Measurements from ENCODE around the gene HDAC4. TPM values are rescaled to one million over a fixed set of nuclear protein-coding genes. Genes with fewer than 3 reads are reported as not detected.

Gene HDAC4
- total RNA-seq, 1 experiment from 2014 or later: 32.0 TPM

DNA sequence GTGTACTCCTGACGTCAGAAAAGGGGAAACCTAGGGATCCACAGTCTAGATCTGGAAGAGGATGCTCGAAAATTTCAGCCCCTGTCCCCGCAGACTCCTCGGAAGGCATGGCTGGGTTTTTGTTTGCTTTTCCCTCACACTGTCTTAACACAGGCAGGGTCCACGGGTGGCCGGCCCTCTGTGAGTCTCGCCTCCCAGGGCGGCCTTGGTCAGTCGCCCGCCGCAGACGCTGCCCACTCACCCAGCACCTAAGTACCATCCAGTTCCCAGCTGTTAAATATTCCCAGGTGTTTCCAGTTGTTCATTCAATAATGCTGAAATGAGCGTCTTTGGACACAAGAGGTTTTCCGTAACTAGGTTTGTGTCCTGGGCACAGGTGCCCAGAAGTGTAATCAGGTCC is 359.8 kb downstream of the HDAC4 start:
- Histone ChIP-seq H3K27me3 (ENCODE audit: insufficient read depth, low read length) (no peaks in the 10 kb centered on the region), H3K23ac (ENCODE audit: insufficient read length, low read depth, low read length) (no peak overlapping the region)

More for the DNA sequence above, 359.8 kb downstream of the HDAC4 start:
- H2BK15ac ChIP-seq (ENCODE audit: low read depth, low read length): no peak overlapping the region
- no peaks in the 10 kb centered on the region for H3K23me2 ChIP-seq (ENCODE audit: insufficient read length, low read depth, low read length, poor library complexity, severe bottlenecking)
- TF ChIP-seq, protein P1, sequence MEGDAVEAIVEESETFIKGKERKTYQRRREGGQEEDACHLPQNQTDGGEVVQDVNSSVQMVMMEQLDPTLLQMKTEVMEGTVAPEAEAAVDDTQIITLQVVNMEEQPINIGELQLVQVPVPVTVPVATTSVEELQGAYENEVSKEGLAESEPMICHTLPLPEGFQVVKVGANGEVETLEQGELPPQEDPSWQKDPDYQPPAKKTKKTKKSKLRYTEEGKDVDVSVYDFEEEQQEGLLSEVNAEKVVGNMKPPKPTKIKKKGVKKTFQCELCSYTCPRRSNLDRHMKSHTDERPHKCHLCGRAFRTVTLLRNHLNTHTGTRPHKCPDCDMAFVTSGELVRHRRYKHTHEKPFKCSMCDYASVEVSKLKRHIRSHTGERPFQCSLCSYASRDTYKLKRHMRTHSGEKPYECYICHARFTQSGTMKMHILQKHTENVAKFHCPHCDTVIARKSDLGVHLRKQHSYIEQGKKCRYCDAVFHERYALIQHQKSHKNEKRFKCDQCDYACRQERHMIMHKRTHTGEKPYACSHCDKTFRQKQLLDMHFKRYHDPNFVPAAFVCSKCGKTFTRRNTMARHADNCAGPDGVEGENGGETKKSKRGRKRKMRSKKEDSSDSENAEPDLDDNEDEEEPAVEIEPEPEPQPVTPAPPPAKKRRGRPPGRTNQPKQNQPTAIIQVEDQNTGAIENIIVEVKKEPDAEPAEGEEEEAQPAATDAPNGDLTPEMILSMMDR (conservative IDR thresholded peaks at IDR 0.05): no peak
- H3K36me3 Mint-ChIP-seq (ENCODE audit: insufficient read depth in 1 of 3, low read depth in 3 of 3): no peaks in the 10 kb centered on the region; a peak in 1 of 7 replicates
- no peak for DNase-seq
- H2BK5ac ChIP-seq (ENCODE audit: insufficient read length, low read length): no peak overlapping the region
- H2AFZ ChIP-seq (ENCODE audit: low read length): no peak overlapping the region
- H3K14ac ChIP-seq (ENCODE audit: insufficient read depth, low read length): no peak overlapping the region
- no peaks in the 10 kb centered on the region for H3K9me3 ChIP-seq (ENCODE audit: control insufficient read depth, low read depth, low read length)
- H3K4ac ChIP-seq (ENCODE audit: low read depth, low read length): no peak overlapping the region
- no peak overlapping the region for H3K4me3 Mint-ChIP-seq
- no peaks in the 10 kb centered on the region for H3K79me1 ChIP-seq (ENCODE audit: insufficient read depth, low read depth, low read length, poor library complexity, severe bottlenecking)
- no peaks in the 10 kb centered on the region for H3K79me2 ChIP-seq (ENCODE audit: insufficient read depth, low read length)
- H3K4me1 Mint-ChIP-seq: 0 out of 4 replicates have a peak, but pooled peaks cover 0 to 2% of the 10 kb centered on the region in 2 experiments
- no peak overlapping the region for H2BK12ac ChIP-seq (ENCODE audit: insufficient read length, low read depth, low read length)
- no peaks in the 10 kb centered on the region for H3K9me3 Mint-ChIP-seq
- no peak overlapping the region for H3K27ac Mint-ChIP-seq
- no peak overlapping the region for H3K4me2 ChIP-seq (ENCODE audit: insufficient read depth, insufficient read length, low read length)
- H3K27ac ChIP-seq (ENCODE audit: insufficient read length, low read depth, low read length): no peak overlapping the region
- H3K18ac ChIP-seq (ENCODE audit: insufficient read length, low read depth, low read length): no peak overlapping the region
- no peak overlapping the region for H2BK120ac ChIP-seq (ENCODE audit: low read depth, low read length, poor library complexity, severe bottlenecking)
- WGBS (ENCODE audit: extremely low coverage, insufficient read length, low lambda C conversion rate): no CpG with 5 or more reads among the region's 14 CpGs
- no peak overlapping the region for H3K9ac ChIP-seq (ENCODE audit: extremely low read depth, insufficient read length, low read length)
- no peak overlapping the region for H3K56ac ChIP-seq (ENCODE audit: insufficient read length, low read depth, low read length)
- H4K20me1 ChIP-seq (ENCODE audit: control insufficient read depth, insufficient read depth, insufficient read length): no peaks in the 10 kb centered on the region
- H4K8ac ChIP-seq (replicated peaks; ENCODE audit: insufficient read length, low read depth, low read length): no peak overlapping the region
- no peak overlapping the region for H3T11ph ChIP-seq (ENCODE audit: low read length)
- H2AK5ac ChIP-seq (ENCODE audit: insufficient read length, low read length): no peak overlapping the region
- H2BK20ac ChIP-seq (ENCODE audit: low read depth, low read length, poor library complexity, severe bottlenecking): no peak overlapping the region
- peaks cover 10% of the 10 kb centered on the region for H3K27me3 Mint-ChIP-seq (ENCODE audit: low read depth)
- H4K5ac ChIP-seq (ENCODE audit: insufficient read length, low read depth, low read length): no peak overlapping the region
- H3K4me1 ChIP-seq (ENCODE audit: insufficient read depth, low read length): no peaks in the 10 kb centered on the region
- no peak overlapping the region for H4K91ac ChIP-seq (ENCODE audit: insufficient read length, low read depth, low read length)
